ENCODE measurements around the gene CETN2.
"Not testable (repeated sequence)": the region's sequence is repeated elsewhere in the genome, so short reads cannot be mapped to it uniquely, and the experiment has no call there.

GRCh38 chrX:152835470-152835869 is 4.9 kb upstream of the CETN2 start:
- not testable (repeated sequence) for TF ChIP-seq CTCF (IDR thresholded peaks at IDR 0.05; ENCODE audit: low read depth, low read length); EZH2phosphoT487 (IDR thresholded peaks at IDR 0.05; ENCODE audit: low read depth)

All from OCI-LY3 (cell line).